Heart left ventricle (tissue), 16 donors: ENCODE data around the gene FSTL4. TPM values are rescaled to one million over a fixed set of nuclear protein-coding genes. Genes with fewer than 3 reads are reported as not detected.

ENCODE experiments used
- ATAC-seq, 4 donors: fragments of 200-7000 bp; cut with Tn5 transposase; one replicate each; pipeline ENCODE4 v1.9.1; 2020 to 2022; ENCODE audit warnings: moderate library complexity in 4 of 4, mild to moderate bottlenecking in 3 of 4, moderate number of reproducible peaks in 1 of 4
- DNase-seq, 5 donors: peaks; one replicate each; pipeline ENCODE4 v3.0.0-alpha.2; 2020
- H3K27ac ChIP-seq, 12 donors: fragments of 200-600 bp; sonication (generic) in 4 of 12; one replicate each; pipeline versions ENCODE4 v1.5.0 to v1.8.0; 2016 to 2022; ENCODE audit warnings: mild to moderate bottlenecking in 2 of 12
- H3K27me3 ChIP-seq, 9 donors: fragments of 200-600 bp; sonication (generic) in 2 of 9; one replicate each; pipeline versions ENCODE4 v1.5.1 to v1.8.0; 2016 to 2022; ENCODE audit warnings: mild to moderate bottlenecking in 3 of 9
- H3K36me3 ChIP-seq, 9 donors: fragments of 200-600 bp; sonication (generic) in 2 of 9; one replicate each; pipeline versions ENCODE4 v1.5.0 to v1.8.0; 2018 to 2022; ENCODE audit warnings: mild to moderate bottlenecking in 2 of 9
- H3K4me1 ChIP-seq, 12 donors: fragments of 200-600 bp; sonication (generic) in 4 of 12; one replicate each; pipeline versions ENCODE4 v1.5.0 to v1.8.0; 2016 to 2022; ENCODE audit warnings: mild to moderate bottlenecking in 3 of 12
- H3K4me3 ChIP-seq, 12 donors: fragments of 200-600 bp; sonication (generic) in 4 of 12; one replicate each; pipeline versions ENCODE4 v1.5.0 to v1.8.0; 2017 to 2022; ENCODE audit warnings: mild to moderate bottlenecking in 9 of 12, moderate library complexity in 4 of 12
- H3K9me3 ChIP-seq, 12 donors: fragments of 200-600 bp; sonication (generic) in 4 of 12; one replicate each; pipeline versions ENCODE4 v1.5.0 to v1.8.0; 2016 to 2022; ENCODE audit warnings: mild to moderate bottlenecking in 1 of 12
- CTCF ChIP-seq, 12 donors: fragments of 200-600 bp; sonication (generic) in 4 of 12; IDR thresholded peaks; one replicate each; pipeline versions ENCODE4 v1.5.0 to v1.8.0; 2018 to 2022; ENCODE audit warnings: antibody characterized with exemption in 12 of 12, mild to moderate bottlenecking in 5 of 12
- POLR2A ChIP-seq, 2 donors: fragments of 450-650 bp; IDR thresholded peaks; one replicate each; pipeline ENCODE4 v1.6.1; 2017; ENCODE audit warnings: antibody characterized with exemption in 2 of 2, mild to moderate bottlenecking in 2 of 2, moderate library complexity in 2 of 2
- WGBS, 4 donors: extraction: QIAGEN DNeasy Blood & Tissue Kit in 2 of 4; methylation state at CpG; one replicate each; pipeline versions ENCODE4 v1.1.5 to v1.1.7; 2013 to 2018; 5-methylcytosine and 5-hydroxymethylcytosine counted together
- intact Hi-C, 10 donors: fragments of 100-400 bp; cut with DNase I; formaldehyde crosslinking; loops; one replicate each; pipeline versions ENCODE4 v1.11.1 to v1.14.2; 2022
- polyA plus RNA-seq, 2 donors: library from polyadenylated mRNA; stranded (reverse); fragments of 200-250 nt; gene quantifications; one replicate each; pipeline ENCODE4 v1.2.3, GENCODE V29; 2013
- total RNA-seq, 9 donors: library from RNA; depleted of rRNA in 2 of 9; stranded (reverse); fragments of >200 nt in 2 of 9; fragmentation: NEBNext Ultra II Directional in 3 of 9; extraction: Animal tissue kit (Norgen Biotek cat#: 25700) in 3 of 9; gene quantifications; one replicate each; pipeline versions ENCODE4 v1.1.0 to v1.2.4, GENCODE V29; 2016 to 2023
- donor health status: ischemic (EF 13 %, LVEDD 7.1; RV severe dilation, severe dysfunction).
- donor health status: healthy with polysubstance abuse.
- donor health status: DM: no; HTN: yes; CAD: no.
- donor health status: DM: no; HTN: no; CAD: no.
- donor health status: ischemic (EF 25% LVEDD 6.9; RV normal size, moderate dysfunction).
- donor health status: ischemic (EF 25% LVEDD 5.7; RV mildly dilated, moderate dysfunction).
- donor health status: healthy.
- donor health status: DM: yes; HTN: yes; CAD: no.
- donor health status: ischemic (EF 35%, LVEDD 5.7; RV mildly dilated, moderate dysfunction).
- donor health status: nonischemic (EF 11% LVEDD 7.7; RV severe dilation, severe dysfunction).
- donor health status: DM: yes; HTN: yes; CAD: no.
- donor health status: PGD.
- donor health status: ischemic (EF 29% LVEDD 5.4; RV normal size, mild dysfunction).
- donor health status: nonischemic (EF 23%, LVEDD 6.1; RV moderate dilation, normal function).

FSTL4 gene
- total and polyA plus RNA-seq, 11 donors = 0.01 to 0.39 (median 0.17) TPM; not detected in 6

- Histone ChIP-seq H3K27ac (no peak overlapping the region), H3K4me3 (no peak overlapping the region), H3K36me3 (no peaks in the 10 kb centered on the region), H3K27me3 (peaks cover 0 to 8% (median 0%) of the 10 kb centered on the region in 9 donors), H3K4me1 (no peaks in the 10 kb centered on the region), H3K9me3 (peaks cover 0 to 15% (median 0%) of the 10 kb centered on the region in 12 donors)
- ATAC-seq (no peak), DNase-seq (no peak)
- intact Hi-C loops = no loop called here
- no peak for TF ChIP-seq POLR2A (IDR thresholded peaks at IDR 0.05)
- no peak for TF ChIP-seq CTCF (IDR thresholded peaks at IDR 0.05)
- 63 to 78% (median 75%) methylated on average over 8 of the region's 8 CpGs for WGBS, 4 donors
Observed at GRCh38 chr5:133494923-133495246, 117.5 kb downstream of the FSTL4 start.

GRCh38 chr5:133494232-133494922 is 118.0 kb downstream of the FSTL4 start:
- TF ChIP-seq CTCF (IDR thresholded peaks at IDR 0.05) (no peak), POLR2A (IDR thresholded peaks at IDR 0.05) (no peak)
- Histone ChIP-seq H3K27ac (no peak overlapping the region), H3K4me1 (no peaks in the 10 kb centered on the region), H3K27me3 (peaks cover 0 to 8% (median 0%) of the 10 kb centered on the region in 9 donors), H3K36me3 (no peaks in the 10 kb centered on the region), H3K4me3 (no peak overlapping the region), H3K9me3 (peaks cover 0 to 15% (median 0%) of the 10 kb centered on the region in 12 donors)
- ATAC-seq (no peak), DNase-seq (no peak)
- intact Hi-C loops = no loop called here
- 72 to 82% (median 74%) methylated on average over 6 of the region's 6 CpGs for WGBS, 4 donors

- Histone ChIP-seq H3K9me3 (peaks cover 0 to 15% (median 0%) of the 10 kb centered on the region in 12 donors), H3K4me1 (no peaks in the 10 kb centered on the region), H3K27me3 (peaks cover 0 to 2% (median 0%) of the 10 kb centered on the region in 9 donors), H3K4me3 (no peak overlapping the region), H3K27ac (no peak overlapping the region), H3K36me3 (no peaks in the 10 kb centered on the region)
- DNase-seq (no peak), ATAC-seq (no peak)
- WGBS, 4 donors = 24 to 43% (median 38%) methylated on average over 1 of the region's 1 CpG
- intact Hi-C loops = no loop called here
- TF ChIP-seq CTCF (IDR thresholded peaks at IDR 0.05) = peak in 1 of 12 donors; percentile 13
- no peak for TF ChIP-seq POLR2A (IDR thresholded peaks at IDR 0.05)
Observed at GRCh38 chr5:133489632-133490031, 122.7 kb downstream of the FSTL4 start.

GRCh38 chr5:133487093-133487492 is 125.2 kb downstream of the FSTL4 start:
- peaks cover 0 to 2% (median 0%) of the 10 kb centered on the region in 9 donors for H3K27me3 ChIP-seq
- TF ChIP-seq POLR2A (IDR thresholded peaks at IDR 0.05) (no peak), CTCF (IDR thresholded peaks at IDR 0.05) (no peak)
- H3K36me3 ChIP-seq = no peaks in the 10 kb centered on the region
- H3K4me3 ChIP-seq = no peak overlapping the region
- no peak overlapping the region for H3K27ac ChIP-seq
- 44 to 77% (median 54%) methylated on average over 3 to 4 of the region's 4 CpGs for WGBS, 4 donors
- ATAC-seq = no peak
- intact Hi-C loops = no loop called here
- DNase-seq = no peak
- peaks cover 0 to 15% (median 0%) of the 10 kb centered on the region in 12 donors for H3K9me3 ChIP-seq
- no peaks in the 10 kb centered on the region for H3K4me1 ChIP-seq
